HepG2 (cell line): Measurements from ENCODE around the gene UQCRC2. TPM values are rescaled to one million over a fixed set of nuclear protein-coding genes. Genes with fewer than 3 reads are reported as not detected.

Experiments
- AHR ChIP-seq: IDR thresholded peaks from 2 replicates; pipeline ENCODE4 v1.6.1; 2018; ENCODE audit warnings: missing genetic modification reagents, missing compliant biosample characterization
- FOXC1 ChIP-seq: sonication (generic); formaldehyde crosslinking; IDR thresholded peaks from 2 replicates; pipeline ENCODE4 v1.8.0; 2022; ENCODE audit warnings: mild to moderate bottlenecking, missing genetic modification reagents, borderline replicate concordance
- KDM6A ChIP-seq: IDR thresholded peaks from 2 replicates; pipeline ENCODE4 v1.6.1; 2016; ENCODE audit warnings: low read depth
- KLF11 ChIP-seq: IDR thresholded peaks from 2 replicates; pipeline ENCODE4 v1.6.1; 2016; ENCODE audit warnings: missing compliant biosample characterization
- KMT2A ChIP-seq: sonication (generic); formaldehyde crosslinking; IDR thresholded peaks from 2 replicates; pipeline ENCODE4 v1.4.0; 2020; ENCODE audit warnings: missing genetic modification reagents
- MAFK ChIP-seq, 2 experiments: IDR thresholded peaks in 1 of 2; conservative IDR thresholded peaks in 1 of 2; 2 replicates each; pipeline ENCODE4 v1.6.1; 2011; ENCODE audit warnings: improper control_type of control experiment in 2 of 2, low read length in 2 of 2
- MLLT10 ChIP-seq: sonication (generic); formaldehyde crosslinking; IDR thresholded peaks from 2 replicates; pipeline ENCODE4 v1.4.0; 2020; ENCODE audit warnings: missing genetic modification reagents
- NCOA1 ChIP-seq: sonication (generic); formaldehyde crosslinking; IDR thresholded peaks from 2 replicates; pipeline ENCODE4 v1.9.0; 2021; ENCODE audit warnings: missing genetic modification reagents
- NONO ChIP-seq, 2 experiments: fragments of 450-650 bp in 1 of 2; sonication (generic) in 1 of 2; formaldehyde crosslinking in 1 of 2; IDR thresholded peaks in 1 of 2; conservative IDR thresholded peaks in 1 of 2; 2 replicates each; pipeline versions ENCODE4 v1.6.1 to v1.8.0; 2017 to 2022; ENCODE audit warnings: mild to moderate bottlenecking in 1 of 2, missing genetic modification reagents in 1 of 2, moderate library complexity in 1 of 2
- PAX8 ChIP-seq: sonication (generic); formaldehyde crosslinking; IDR thresholded peaks from 2 replicates; pipeline ENCODE4 v1.8.0; 2022; ENCODE audit warnings: mild to moderate bottlenecking, missing genetic modification reagents, borderline replicate concordance
- PTBP1 ChIP-seq: fragments of 200-400 bp; formaldehyde crosslinking; IDR thresholded peaks from 2 replicates; pipeline ENCODE4 v1.6.1; 2018; ENCODE audit warnings: low read length, low read depth; ENCODE audit not compliant: poor library complexity, severe bottlenecking
- RARA ChIP-seq: IDR thresholded peaks from 2 replicates; pipeline ENCODE4 v1.6.1; 2016; ENCODE audit warnings: missing genetic modification reagents, missing compliant biosample characterization
- RBFOX2 ChIP-seq: fragments of 200-400 bp; formaldehyde crosslinking; IDR thresholded peaks from 2 replicates; pipeline ENCODE4 v1.6.1; 2017; ENCODE audit warnings: low read depth, mild to moderate bottlenecking, low read length
- STAT5B ChIP-seq: sonication (generic); formaldehyde crosslinking; IDR thresholded peaks from 2 replicates; pipeline ENCODE4 v1.4.0; 2020; ENCODE audit warnings: missing genetic modification reagents
- THAP11 ChIP-seq: IDR thresholded peaks from 2 replicates; pipeline ENCODE4 v1.6.1; 2016; ENCODE audit warnings: missing biosample characterization, missing genetic modification reagents
- ZNF264 ChIP-seq: sonication (generic); formaldehyde crosslinking; IDR thresholded peaks from 2 replicates; pipeline ENCODE4 v1.4.0; 2020; ENCODE audit warnings: missing genetic modification reagents
- ZNF530 ChIP-seq: sonication (generic); formaldehyde crosslinking; IDR thresholded peaks from 2 replicates; pipeline ENCODE4 v1.5.0; 2020; ENCODE audit warnings: low read depth, mild to moderate bottlenecking, missing genetic modification reagents
- ZNF577 ChIP-seq: sonication (generic); formaldehyde crosslinking; IDR thresholded peaks from 2 replicates; pipeline ENCODE4 v1.4.0; 2020; ENCODE audit warnings: mild to moderate bottlenecking, low read depth, missing genetic modification reagents, borderline replicate concordance
- ZSCAN9 ChIP-seq: IDR thresholded peaks from 2 replicates; pipeline ENCODE4 v1.6.1; 2016; ENCODE audit warnings: borderline replicate concordance
- polyA plus RNA-seq, 8 experiments: library from polyadenylated mRNA; depleted of rRNA in 3 of 8; stranded (reverse) in 7 of 8; unstranded in 1 of 8; fragments of >200 nt; fragmentation: Illumina TruSeq in 4 of 8; extraction: Trizol in 4 of 8; gene quantifications; 2 replicates each; pipeline versions ENCODE4 v1.2.1 to v1.2.3, GENCODE V29; 2011 to 2016; ENCODE audit warnings: low read depth in 4 of 8, missing spikeins in 1 of 8, mixed read lengths in 1 of 8; ENCODE audit not compliant: insufficient read depth in 1 of 8
- total RNA-seq, 5 experiments: library from RNA; depleted of rRNA; stranded (reverse); fragments of >200 nt; fragmentation: Illumina TruSeq; extraction: Trizol; gene quantifications; 2 replicates each; pipeline ENCODE4 v1.2.3, GENCODE V29; 2016; ENCODE audit warnings: low read depth in 1 of 5
- TF ChIP-seq, protein P1 (sequence below): sonication (generic); formaldehyde crosslinking; IDR thresholded peaks from 2 replicates; pipeline ENCODE4 v1.8.1; 2022; ENCODE audit warnings: low read depth, mild to moderate bottlenecking, missing genetic modification reagents
- TF ChIP-seq, protein P2 (sequence below): sonication (generic); formaldehyde crosslinking; conservative IDR thresholded peaks from 2 replicates; pipeline ENCODE4 v1.4.0; 2020; ENCODE audit warnings: missing genetic modification reagents
- TF ChIP-seq, protein P3 (sequence below): sonication (generic); formaldehyde crosslinking; conservative IDR thresholded peaks from 2 replicates; pipeline ENCODE4 v1.8.0; 2022; ENCODE audit warnings: low read depth, missing genetic modification reagents
- TF ChIP-seq, protein P4 (sequence below): sonication (generic); formaldehyde crosslinking; IDR thresholded peaks from 2 replicates; pipeline ENCODE4 v1.4.0; 2020; ENCODE audit warnings: mild to moderate bottlenecking, low read depth, missing genetic modification reagents

The UQCRC2 gene
- total and polyA plus RNA-seq, 2 of the 13 experiments (the other 11 are each of a cell fraction or from before 2014, with no cell fraction given) = 442 to 536 TPM

DNA sequence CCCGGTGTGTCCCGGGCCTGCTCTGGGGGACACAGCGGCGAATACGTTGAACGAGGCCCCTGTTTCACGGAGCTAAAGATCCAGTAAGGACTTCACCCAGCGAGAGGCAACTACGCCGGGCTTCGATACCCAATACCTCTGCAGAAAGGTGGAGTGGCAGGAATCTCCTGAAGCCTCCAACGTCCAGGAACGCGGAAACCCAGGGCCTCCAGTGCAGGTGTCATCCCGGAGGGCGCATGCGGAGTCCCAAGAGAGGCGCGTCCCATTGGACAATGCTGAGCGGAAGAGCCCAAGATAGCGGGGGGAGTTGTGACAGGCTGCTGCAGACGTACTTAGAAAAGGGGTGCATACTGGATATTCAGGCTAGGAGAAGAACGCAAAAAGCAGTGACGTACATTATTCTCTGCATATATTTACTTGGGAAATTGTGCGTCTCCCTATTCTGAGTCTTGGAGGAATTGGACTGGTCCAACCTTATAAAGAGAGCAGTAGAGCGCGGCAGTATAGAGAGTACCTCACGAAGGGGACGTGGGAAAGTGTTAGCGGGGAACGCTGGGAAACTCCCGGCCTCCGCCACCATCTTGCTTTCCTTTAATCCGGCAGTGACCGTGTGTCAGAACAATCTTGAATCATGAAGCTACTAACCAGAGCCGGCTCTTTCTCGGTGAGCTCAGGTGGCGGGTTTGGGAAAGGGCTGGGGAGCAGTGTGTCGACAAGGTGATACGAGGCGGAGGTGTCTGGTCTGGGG, at the start of gene UQCRC2 (continued):
- TF ChIP-seq, protein P1, sequence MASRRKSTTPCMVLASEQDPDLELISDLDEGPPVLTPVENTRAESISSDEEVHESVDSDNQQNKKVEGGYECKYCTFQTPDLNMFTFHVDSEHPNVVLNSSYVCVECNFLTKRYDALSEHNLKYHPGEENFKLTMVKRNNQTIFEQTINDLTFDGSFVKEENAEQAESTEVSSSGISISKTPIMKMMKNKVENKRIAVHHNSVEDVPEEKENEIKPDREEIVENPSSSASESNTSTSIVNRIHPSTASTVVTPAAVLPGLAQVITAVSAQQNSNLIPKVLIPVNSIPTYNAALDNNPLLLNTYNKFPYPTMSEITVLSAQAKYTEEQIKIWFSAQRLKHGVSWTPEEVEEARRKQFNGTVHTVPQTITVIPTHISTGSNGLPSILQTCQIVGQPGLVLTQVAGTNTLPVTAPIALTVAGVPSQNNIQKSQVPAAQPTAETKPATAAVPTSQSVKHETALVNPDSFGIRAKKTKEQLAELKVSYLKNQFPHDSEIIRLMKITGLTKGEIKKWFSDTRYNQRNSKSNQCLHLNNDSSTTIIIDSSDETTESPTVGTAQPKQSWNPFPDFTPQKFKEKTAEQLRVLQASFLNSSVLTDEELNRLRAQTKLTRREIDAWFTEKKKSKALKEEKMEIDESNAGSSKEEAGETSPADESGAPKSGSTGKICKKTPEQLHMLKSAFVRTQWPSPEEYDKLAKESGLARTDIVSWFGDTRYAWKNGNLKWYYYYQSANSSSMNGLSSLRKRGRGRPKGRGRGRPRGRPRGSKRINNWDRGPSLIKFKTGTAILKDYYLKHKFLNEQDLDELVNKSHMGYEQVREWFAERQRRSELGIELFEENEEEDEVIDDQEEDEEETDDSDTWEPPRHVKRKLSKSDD (CRISPR knock-in tag) = peak; percentile 89
- TF ChIP-seq PTBP1 (peak; percentile 58), RBFOX2 (peak; percentile 71; the same call in 1 of the 2 replicates), ZNF530 (no peak; the same call in 1 of the 2 replicates), THAP11 (CRISPR knock-in tag) (peak; percentile 94), KDM6A (CRISPR knock-in tag) (no peak), ZNF264 (CRISPR knock-in tag) (peak; percentile 74), PAX8 (CRISPR knock-in tag) (peak; percentile 66), AHR (CRISPR knock-in tag) (peak; percentile 91; the same call in 1 of the 2 replicates), ZNF577 (CRISPR knock-in tag) (no peak), KLF11 (CRISPR knock-in tag) (peak; percentile 61), STAT5B (CRISPR knock-in tag) (0 out of 2 replicates have a peak, but pooled peaks have one; percentile 2), MAFK (conservative IDR thresholded peaks at IDR 0.05 in 1 of 2, IDR thresholded peaks at IDR 0.05 in 1 of 2; ENCODE audit: low read length in 2 of 2) (no peak), KMT2A (CRISPR knock-in tag) (peak; percentile 93), MLLT10 (CRISPR knock-in tag) (no peak), NCOA1 (CRISPR knock-in tag) (no peak; the same call in 1 of the 2 replicates), FOXC1 (CRISPR knock-in tag) (no peak; the same call in 1 of the 2 replicates), ZSCAN9 (CRISPR knock-in tag) (peak; percentile 75), RARA (CRISPR knock-in tag) (peak; percentile 80), NONO (IDR thresholded peaks at IDR 0.05) (peak; percentile 98; the same call in 1 of the 2 replicates), NONO (CRISPR knock-in tag; conservative IDR thresholded peaks at IDR 0.05) (peak; percentile 82; the same call in 1 of the 2 replicates)
- TF ChIP-seq, protein P2, sequence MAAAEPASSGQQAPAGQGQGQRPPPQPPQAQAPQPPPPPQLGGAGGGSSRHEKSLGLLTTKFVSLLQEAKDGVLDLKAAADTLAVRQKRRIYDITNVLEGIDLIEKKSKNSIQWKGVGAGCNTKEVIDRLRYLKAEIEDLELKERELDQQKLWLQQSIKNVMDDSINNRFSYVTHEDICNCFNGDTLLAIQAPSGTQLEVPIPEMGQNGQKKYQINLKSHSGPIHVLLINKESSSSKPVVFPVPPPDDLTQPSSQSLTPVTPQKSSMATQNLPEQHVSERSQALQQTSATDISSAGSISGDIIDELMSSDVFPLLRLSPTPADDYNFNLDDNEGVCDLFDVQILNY = no peak
- TF ChIP-seq, protein P3, sequence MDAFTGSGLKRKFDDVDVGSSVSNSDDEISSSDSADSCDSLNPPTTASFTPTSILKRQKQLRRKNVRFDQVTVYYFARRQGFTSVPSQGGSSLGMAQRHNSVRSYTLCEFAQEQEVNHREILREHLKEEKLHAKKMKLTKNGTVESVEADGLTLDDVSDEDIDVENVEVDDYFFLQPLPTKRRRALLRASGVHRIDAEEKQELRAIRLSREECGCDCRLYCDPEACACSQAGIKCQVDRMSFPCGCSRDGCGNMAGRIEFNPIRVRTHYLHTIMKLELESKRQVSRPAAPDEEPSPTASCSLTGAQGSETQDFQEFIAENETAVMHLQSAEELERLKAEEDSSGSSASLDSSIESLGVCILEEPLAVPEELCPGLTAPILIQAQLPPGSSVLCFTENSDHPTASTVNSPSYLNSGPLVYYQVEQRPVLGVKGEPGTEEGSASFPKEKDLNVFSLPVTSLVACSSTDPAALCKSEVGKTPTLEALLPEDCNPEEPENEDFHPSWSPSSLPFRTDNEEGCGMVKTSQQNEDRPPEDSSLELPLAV (CRISPR knock-in tag) = no peak
- TF ChIP-seq, protein P4, sequence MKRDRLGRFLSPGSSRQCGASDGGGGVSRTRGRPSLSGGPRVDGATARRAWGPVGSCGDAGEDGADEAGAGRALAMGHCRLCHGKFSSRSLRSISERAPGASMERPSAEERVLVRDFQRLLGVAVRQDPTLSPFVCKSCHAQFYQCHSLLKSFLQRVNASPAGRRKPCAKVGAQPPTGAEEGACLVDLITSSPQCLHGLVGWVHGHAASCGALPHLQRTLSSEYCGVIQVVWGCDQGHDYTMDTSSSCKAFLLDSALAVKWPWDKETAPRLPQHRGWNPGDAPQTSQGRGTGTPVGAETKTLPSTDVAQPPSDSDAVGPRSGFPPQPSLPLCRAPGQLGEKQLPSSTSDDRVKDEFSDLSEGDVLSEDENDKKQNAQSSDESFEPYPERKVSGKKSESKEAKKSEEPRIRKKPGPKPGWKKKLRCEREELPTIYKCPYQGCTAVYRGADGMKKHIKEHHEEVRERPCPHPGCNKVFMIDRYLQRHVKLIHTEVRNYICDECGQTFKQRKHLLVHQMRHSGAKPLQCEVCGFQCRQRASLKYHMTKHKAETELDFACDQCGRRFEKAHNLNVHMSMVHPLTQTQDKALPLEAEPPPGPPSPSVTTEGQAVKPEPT (CRISPR knock-in tag) = 0 out of 2 replicates have a peak, but pooled peaks have one; percentile 10
